Activated naive CD8-positive, alpha-beta T cell treated with anti-CD3 and anti-CD28 coated beads for 36 hours (primary cell): ENCODE measurements around the gene C10orf95. TPM values are rescaled to one million over a fixed set of nuclear protein-coding genes. Genes with fewer than 3 reads are reported as not detected.

ENCODE experiments used
- DNase-seq: peaks from one replicate; pipeline ENCODE4 v3.0.0; 2021
- H3K27ac Mint-ChIP-seq: one replicate; pipeline ENCODE4 v1.8.0; 2022; ENCODE audit warnings: mild to moderate bottlenecking, moderate library complexity, mixed read lengths
- H3K27me3 Mint-ChIP-seq: one replicate; pipeline ENCODE4 v1.8.0; 2022; ENCODE audit warnings: mild to moderate bottlenecking, mixed read lengths
- H3K36me3 Mint-ChIP-seq: one replicate; pipeline ENCODE4 v1.8.0; 2021; ENCODE audit warnings: mild to moderate bottlenecking, mixed read lengths
- H3K4me1 Mint-ChIP-seq: one replicate; pipeline ENCODE4 v1.8.0; 2021; ENCODE audit warnings: mixed read lengths
- H3K4me3 Mint-ChIP-seq: one replicate; pipeline ENCODE4 v1.8.0; 2022; ENCODE audit warnings: mild to moderate bottlenecking, moderate library complexity, mixed read lengths
- H3K9me3 Mint-ChIP-seq: one replicate; pipeline ENCODE4 v1.8.0; 2022; ENCODE audit warnings: mixed read lengths
- total RNA-seq, 2 experiments: library from RNA; stranded (reverse); gene quantifications; one replicate each; pipeline ENCODE4 v1.2.3, GENCODE V29; 2021

C10orf95 gene
- total RNA-seq, 2 experiments from 2014 or later, result 0.49 to 0.62 TPM

DNA sequence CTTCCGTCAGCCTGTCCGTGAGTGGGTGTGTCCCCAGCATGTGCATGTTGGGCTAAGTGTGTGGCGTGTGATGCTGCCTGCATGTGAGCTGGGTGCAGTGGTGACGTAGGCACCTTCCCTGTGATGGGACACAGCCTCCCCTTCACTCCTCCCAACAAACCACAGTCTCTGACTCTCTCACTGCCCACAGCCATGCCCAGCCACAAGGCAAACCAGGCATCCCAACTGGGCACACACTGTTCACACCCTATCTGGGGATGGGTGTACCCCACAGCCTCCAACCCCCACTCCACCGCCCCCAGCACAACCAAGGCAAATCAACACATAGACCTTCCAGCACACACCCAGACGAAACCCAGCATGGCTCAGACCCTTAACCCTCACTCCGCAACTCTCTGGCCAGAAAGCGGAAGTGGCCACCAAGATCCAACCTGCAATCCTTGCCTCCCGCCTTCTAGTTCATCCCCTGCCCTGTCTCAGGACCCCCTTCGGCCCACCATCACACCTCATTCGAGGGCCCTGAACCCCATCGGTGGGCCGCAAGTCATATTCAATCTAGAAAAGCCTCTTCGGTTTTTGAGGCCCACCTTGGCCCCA, 43.1 kb downstream of the C10orf95 start:
- Mint-ChIP-seq H3K27ac (peak overlapping the region; percentile 0), H3K4me1 (peaks cover 50% of the 10 kb centered on the region), H3K36me3 (peaks cover 1% of the 10 kb centered on the region), H3K9me3 (no peaks in the 10 kb centered on the region), H3K4me3 (peak overlapping the region; percentile 70), H3K27me3 (peaks cover 7% of the 10 kb centered on the region)
- no peak for DNase-seq

DNA sequence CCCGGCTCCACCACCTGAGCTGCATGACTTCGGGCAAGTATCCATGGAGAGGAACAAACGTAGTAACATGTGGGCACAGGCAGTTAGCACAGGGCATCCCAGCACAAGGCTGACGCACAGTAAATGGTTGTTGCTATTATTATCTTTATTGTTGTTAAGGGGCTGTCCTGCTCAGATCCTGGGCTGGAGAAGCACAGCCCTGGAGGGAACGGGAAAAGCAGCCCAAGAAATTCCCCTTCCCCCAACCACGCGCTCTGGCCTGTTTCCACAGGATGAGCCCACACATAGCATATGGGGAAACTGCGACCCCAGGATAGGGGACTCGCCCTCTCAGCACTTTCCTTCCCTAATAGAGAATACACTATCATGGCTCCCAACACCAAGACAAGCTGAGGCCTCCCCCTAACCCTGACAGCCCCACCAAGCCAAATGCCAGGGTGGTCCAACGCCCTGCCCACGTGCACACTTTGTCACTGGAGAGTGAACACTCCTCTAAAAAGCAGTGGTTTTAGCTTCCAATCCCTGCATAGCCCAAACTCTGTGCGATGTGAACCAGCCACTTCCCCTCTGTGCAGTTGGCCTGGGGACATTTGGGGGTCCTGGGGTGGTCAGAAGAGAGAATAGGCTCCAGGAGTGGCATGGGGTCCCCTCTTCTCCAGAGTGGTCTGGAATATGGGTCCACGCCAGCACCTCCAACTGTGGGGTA, 43.8 kb downstream of the C10orf95 start:
- no peak for DNase-seq
- H3K36me3 Mint-ChIP-seq, result peaks cover 1% of the 10 kb centered on the region
- H3K27ac Mint-ChIP-seq, result peak overlapping the region; percentile 22
- H3K27me3 Mint-ChIP-seq, result peaks cover 7% of the 10 kb centered on the region
- no peak overlapping the region for H3K4me3 Mint-ChIP-seq
- H3K4me1 Mint-ChIP-seq, result peaks cover 44% of the 10 kb centered on the region
- H3K9me3 Mint-ChIP-seq, result no peaks in the 10 kb centered on the region

DNA sequence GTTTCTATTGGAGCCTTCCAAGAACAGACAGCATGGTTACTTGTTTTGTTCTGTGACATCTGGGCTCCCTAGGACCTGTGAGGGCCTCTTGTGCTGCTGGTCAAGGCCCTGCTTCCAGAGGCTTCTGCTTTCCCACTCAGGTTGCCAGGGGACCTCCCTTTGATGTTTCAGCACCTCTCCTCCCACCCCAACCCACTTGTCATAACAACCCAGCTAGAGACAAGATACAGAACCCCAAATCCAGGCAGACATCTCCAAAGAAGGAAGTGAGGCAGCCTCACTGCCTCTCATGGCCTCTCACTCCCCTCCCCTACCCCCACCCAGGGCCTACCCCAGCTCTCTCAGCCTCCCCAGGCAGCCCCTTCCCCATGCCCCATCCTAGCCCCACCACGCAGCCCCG, 44.5 kb downstream of the C10orf95 start:
- H3K27ac Mint-ChIP-seq, result peak overlapping the region; percentile 74
- DNase-seq, result no peak

DNA sequence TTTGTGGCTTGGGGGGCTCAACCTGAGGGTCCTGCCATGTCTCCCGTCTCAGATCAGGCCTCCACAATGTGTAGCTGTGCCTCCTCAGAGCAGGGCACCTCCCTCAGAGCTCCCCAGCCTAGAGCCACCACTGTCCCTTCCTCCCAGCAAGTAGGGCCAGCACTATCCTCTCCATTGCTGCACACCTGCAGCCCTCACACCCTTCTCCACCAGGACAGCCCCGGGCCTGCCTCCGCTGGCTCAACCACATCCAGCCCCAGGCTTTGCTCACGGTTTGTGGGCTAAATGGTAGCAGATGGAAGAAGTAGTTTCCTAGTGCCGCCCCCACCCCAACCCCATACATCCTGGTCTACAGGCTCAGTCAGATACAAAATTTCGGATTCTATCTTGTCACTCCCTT, 45.7 kb downstream of the C10orf95 start:
- Mint-ChIP-seq H3K9me3 (no peaks in the 10 kb centered on the region), H3K27ac (peak overlapping the region; percentile 61), H3K4me1 (peaks cover 33% of the 10 kb centered on the region), H3K36me3 (peaks cover 8% of the 10 kb centered on the region), H3K4me3 (no peak overlapping the region), H3K27me3 (peaks cover 3% of the 10 kb centered on the region)
- DNase-seq, result no peak

More for the DNA sequence above, 44.5 kb downstream of the C10orf95 start:
- peaks cover 7% of the 10 kb centered on the region for H3K27me3 Mint-ChIP-seq
- no peaks in the 10 kb centered on the region for H3K9me3 Mint-ChIP-seq
- H3K4me1 Mint-ChIP-seq, result peaks cover 41% of the 10 kb centered on the region
- H3K36me3 Mint-ChIP-seq, result peaks cover 5% of the 10 kb centered on the region
- no peak overlapping the region for H3K4me3 Mint-ChIP-seq

DNA sequence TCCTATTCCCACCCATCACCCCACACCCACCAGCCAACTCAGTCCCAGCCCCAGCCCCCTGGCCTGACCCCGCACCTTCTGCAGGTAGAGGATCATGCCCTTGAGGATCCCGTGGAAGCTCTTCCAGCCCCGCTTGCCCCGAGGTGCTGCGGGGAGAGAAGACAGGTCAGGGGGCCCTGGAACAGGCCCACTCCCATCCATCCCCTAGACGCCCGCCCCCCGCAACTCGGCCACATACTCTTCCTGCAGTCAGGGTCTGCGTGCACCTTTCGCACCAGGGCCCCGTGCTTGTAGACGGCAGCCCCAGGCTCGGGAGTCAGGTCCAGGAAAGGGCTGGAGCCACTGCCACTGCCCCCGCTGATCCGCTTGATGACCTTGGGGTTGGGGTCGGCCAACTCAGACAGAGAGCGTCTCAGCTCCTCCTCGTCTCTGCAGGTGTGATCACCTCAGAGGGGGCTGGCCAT, 46.2 kb downstream of the C10orf95 start:
- no peak for DNase-seq
- no peak overlapping the region for H3K4me3 Mint-ChIP-seq
- peaks cover 13% of the 10 kb centered on the region for H3K36me3 Mint-ChIP-seq

DNA sequence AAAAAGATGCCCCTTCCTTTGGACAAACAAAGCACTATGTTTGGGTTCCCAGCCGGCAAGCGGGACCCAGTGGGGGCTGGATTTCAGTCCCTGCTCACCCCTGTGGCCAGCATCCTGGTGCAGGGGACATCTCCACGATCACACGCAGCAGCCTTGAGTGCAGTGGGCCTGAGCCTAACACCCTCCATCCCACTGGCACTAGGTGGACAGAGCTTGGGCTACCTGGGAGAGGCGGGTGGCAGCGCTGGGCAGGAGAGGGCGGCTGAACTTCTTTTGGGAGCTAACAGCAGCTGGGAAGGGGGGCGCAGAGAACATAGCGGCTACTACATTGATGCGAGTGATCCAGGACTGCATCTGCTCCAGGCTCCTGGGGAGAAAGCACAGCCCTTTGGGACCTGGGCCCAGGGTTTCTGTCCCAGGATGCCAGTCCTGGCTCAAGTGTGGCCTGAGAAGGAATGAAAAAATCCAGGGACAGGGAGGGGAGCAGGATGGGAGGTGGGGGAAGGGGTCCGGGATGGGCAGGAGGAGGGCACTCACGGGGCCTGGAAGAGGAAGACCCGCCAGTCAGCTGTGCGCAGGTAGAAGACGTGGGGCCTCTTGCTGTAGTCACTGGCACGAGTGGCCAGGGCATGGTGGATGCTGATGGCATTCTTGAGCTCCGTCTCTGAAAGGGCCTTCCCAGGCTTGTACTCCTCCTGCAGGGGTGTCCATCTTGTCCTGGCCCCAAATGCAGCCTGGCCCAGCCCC, 46.8 kb downstream of the C10orf95 start:
- Mint-ChIP-seq H3K4me1 (peaks cover 37% of the 10 kb centered on the region), H3K27ac (peak overlapping the region; percentile 34), H3K9me3 (no peaks in the 10 kb centered on the region), H3K36me3 (peaks cover 19% of the 10 kb centered on the region), H3K4me3 (peak overlapping the region; percentile 6), H3K27me3 (peaks cover 3% of the 10 kb centered on the region)
- no peak for DNase-seq

More for the DNA sequence above, 46.2 kb downstream of the C10orf95 start:
- peaks cover 3% of the 10 kb centered on the region for H3K27me3 Mint-ChIP-seq
- H3K27ac Mint-ChIP-seq, result peak overlapping the region; percentile 61
- peaks cover 37% of the 10 kb centered on the region for H3K4me1 Mint-ChIP-seq
- H3K9me3 Mint-ChIP-seq, result no peaks in the 10 kb centered on the region

DNA sequence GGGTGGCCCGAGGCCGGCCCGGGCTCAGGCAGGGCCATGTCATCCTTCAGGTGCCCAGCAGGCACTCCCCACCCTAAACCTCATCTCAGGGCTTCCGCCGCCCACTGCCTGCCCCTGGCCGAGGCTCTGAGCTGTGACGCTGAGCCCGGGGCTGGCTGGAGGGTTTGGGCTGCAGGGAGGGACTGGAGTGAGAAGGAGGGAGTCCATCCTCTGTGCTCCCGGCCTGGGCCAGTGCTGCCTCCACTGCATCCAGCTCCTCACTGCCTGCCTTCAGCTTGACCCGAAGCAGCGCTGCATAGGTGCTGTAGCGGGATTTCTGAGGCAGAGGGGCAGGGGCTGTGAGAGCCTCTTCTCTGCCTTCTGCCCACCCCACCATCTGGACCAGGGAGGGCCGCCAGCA, 48.2 kb downstream of the C10orf95 start:
- peaks cover 29% of the 10 kb centered on the region for H3K36me3 Mint-ChIP-seq
- H3K27me3 Mint-ChIP-seq, result peaks cover 3% of the 10 kb centered on the region
- H3K4me3 Mint-ChIP-seq, result no peak overlapping the region
- H3K9me3 Mint-ChIP-seq, result no peaks in the 10 kb centered on the region
- H3K4me1 Mint-ChIP-seq, result peaks cover 41% of the 10 kb centered on the region
- no peak for DNase-seq
- peak overlapping the region; percentile 48 for H3K27ac Mint-ChIP-seq

DNA sequence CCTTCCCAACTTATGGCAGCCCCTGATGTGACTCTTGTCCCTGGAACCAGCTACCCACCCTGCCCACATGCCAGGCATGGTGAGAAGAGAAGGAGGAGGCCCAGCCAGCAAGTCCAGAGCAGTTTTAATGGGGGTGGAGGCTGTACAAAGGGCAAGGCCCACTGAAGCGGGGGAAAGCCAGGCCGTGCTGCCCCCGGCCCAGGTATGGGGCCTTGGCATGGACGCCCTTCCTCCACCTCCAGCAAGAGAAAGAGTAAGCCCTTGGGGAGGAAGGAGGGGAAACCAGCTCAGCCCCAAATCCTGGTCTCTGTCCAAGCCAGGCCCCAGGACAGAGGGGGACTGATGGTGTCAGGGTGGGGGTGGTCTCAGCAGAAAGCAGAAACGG, 48.8 kb downstream of the C10orf95 start:
- H3K27ac Mint-ChIP-seq, result no peak overlapping the region
- H3K4me1 Mint-ChIP-seq, result peaks cover 41% of the 10 kb centered on the region
- no peak for DNase-seq
- H3K9me3 Mint-ChIP-seq, result no peaks in the 10 kb centered on the region
- H3K27me3 Mint-ChIP-seq, result peaks cover 3% of the 10 kb centered on the region
- no peak overlapping the region for H3K4me3 Mint-ChIP-seq
- H3K36me3 Mint-ChIP-seq, result peaks cover 35% of the 10 kb centered on the region

DNA sequence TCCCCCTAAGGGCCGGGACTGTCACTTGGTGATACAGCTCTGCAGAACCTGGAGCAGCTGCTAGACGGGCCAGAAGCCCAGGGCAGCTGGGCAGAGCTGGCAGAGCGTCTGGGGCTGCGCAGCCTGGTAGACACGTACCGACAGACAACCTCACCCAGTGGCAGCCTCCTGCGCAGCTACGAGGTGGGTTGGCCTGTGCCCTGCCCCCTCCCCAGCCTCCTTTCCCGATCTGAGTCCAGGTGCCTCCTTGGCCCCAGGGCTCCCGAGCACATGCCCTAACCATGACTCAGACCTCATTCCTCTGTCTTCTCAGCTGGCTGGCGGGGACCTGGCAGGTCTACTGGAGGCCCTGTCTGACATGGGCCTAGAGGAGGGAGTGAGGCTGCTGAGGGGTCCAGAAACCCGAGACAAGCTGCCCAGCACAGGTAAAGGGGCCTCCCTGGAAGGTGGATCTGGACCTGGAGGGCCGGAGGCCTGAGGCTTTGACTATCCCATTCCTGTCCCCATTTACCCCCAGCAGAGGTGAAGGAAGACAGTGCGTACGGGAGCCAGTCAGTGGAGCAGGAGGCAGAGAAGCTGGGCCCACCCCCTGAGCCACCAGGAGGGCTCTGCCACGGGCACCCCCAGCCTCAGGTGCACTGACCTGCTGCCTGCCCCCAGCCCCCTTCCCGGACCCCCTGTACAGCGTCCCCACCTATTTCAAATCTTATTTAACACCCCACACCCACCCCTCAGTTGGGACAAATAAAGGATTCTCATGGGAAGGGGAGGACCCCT, 49.4 kb downstream of the C10orf95 start:
- H3K27ac Mint-ChIP-seq, result no peak overlapping the region
- H3K4me3 Mint-ChIP-seq, result no peak overlapping the region
- H3K36me3 Mint-ChIP-seq, result peaks cover 40% of the 10 kb centered on the region
- H3K9me3 Mint-ChIP-seq, result no peaks in the 10 kb centered on the region
- no peak for DNase-seq
- peaks cover 43% of the 10 kb centered on the region for H3K4me1 Mint-ChIP-seq
- H3K27me3 Mint-ChIP-seq, result peaks cover 3% of the 10 kb centered on the region

DNA sequence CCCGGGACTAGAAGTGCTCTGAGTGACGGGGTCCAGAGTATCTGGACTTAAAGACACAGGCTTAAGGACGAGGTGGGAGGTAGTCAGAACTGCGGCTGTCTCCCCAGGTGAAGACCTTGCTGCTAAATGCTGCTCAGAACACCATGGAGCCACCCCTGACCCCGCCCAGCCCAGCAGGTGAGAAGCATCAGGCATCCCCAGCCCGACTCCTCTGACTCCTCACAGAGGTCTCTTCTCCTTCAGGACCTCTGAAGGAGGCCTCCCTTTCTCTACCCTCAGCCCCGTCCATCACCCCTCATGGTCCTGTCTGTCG, 50.0 kb downstream of the C10orf95 start:
- peaks cover 3% of the 10 kb centered on the region for H3K27me3 Mint-ChIP-seq
- DNase-seq, result no peak
- H3K4me3 Mint-ChIP-seq, result no peak overlapping the region
- H3K9me3 Mint-ChIP-seq, result no peaks in the 10 kb centered on the region
- H3K4me1 Mint-ChIP-seq, result peaks cover 46% of the 10 kb centered on the region
- no peak overlapping the region for H3K27ac Mint-ChIP-seq
- peaks cover 46% of the 10 kb centered on the region for H3K36me3 Mint-ChIP-seq

DNA sequence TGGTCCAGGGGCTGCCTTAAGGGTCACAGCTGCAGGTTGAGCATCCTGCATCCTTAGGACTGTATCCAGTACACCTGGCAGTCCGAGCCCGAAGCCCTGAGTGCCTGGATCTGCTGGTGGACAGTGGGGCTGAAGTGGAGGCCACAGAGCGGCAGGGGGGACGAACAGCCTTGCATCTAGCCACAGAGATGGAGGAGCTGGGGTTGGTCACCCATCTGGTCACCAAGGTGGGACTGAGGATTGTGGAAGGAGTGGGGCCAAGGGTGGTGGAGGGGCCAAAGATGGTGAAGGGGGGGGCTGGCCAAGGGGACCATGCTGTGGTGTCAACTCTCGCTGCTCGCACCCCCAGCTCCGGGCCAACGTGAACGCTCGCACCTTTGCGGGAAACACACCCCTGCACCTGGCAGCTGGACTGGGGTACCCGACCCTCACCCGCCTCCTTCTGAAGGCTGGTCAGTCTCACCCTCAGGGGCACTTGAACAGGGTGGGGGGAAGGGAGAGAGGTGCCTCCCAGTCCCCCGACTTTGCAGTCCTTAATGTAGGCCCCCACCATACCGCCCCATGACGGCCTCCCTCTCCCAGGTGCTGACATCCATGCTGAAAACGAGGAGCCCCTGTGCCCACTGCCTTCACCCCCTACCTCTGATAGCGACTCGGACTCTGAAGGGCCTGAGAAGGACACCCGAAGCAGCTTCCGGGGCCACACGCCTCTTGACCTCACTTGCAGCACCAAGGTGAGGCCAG, 50.6 kb downstream of the C10orf95 start:
- DNase-seq, result no peak
- peaks cover 50% of the 10 kb centered on the region for H3K36me3 Mint-ChIP-seq
- H3K4me3 Mint-ChIP-seq, result peak overlapping the region; percentile 74
- peak overlapping the region; percentile 59 for H3K27ac Mint-ChIP-seq
- peaks cover 43% of the 10 kb centered on the region for H3K4me1 Mint-ChIP-seq
- H3K27me3 Mint-ChIP-seq, result peaks cover 3% of the 10 kb centered on the region
- no peaks in the 10 kb centered on the region for H3K9me3 Mint-ChIP-seq

DNA sequence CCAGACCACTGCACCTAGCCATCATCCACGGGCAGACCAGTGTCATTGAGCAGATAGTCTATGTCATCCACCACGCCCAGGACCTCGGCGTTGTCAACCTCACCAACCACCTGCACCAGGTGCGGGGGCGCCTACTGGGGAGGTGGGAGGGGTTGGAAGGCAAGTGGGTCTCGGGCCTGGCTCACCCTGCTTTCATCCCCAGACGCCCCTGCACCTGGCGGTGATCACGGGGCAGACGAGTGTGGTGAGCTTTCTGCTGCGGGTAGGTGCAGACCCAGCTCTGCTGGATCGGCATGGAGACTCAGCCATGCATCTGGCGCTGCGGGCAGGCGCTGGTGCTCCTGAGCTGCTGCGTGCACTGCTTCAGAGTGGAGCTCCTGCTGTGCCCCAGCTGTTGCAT, 51.3 kb downstream of the C10orf95 start:
- H3K36me3 Mint-ChIP-seq, result peaks cover 52% of the 10 kb centered on the region
- no peaks in the 10 kb centered on the region for H3K27me3 Mint-ChIP-seq
- H3K27ac Mint-ChIP-seq, result peak overlapping the region; percentile 80
- peaks cover 39% of the 10 kb centered on the region for H3K4me1 Mint-ChIP-seq
- peak overlapping the region; percentile 74 for H3K4me3 Mint-ChIP-seq
- H3K9me3 Mint-ChIP-seq, result no peaks in the 10 kb centered on the region
- no peak for DNase-seq
